HCT116 (cell line): ENCODE results near the gene ORC5. TPM values are rescaled to one million over a fixed set of nuclear protein-coding genes. Genes with fewer than 3 reads are reported as not detected.

Experiments used
- ATAC-seq: fragments of 200-7000 bp; cut with Tn5 transposase; 2 replicates; pipeline ENCODE4 v1.9.1; 2020; ENCODE audit warnings: mild to moderate bottlenecking, moderate library complexity
- BruUV-seq: library from RNA; stranded (reverse); fragments of 400-500 nt; replicated peaks from 2 replicates; lab custom pipeline; 2021; lab: Mats Ljungman, UMichigan
- CTCF ChIA-PET: fragments of 300-600 bp; sonication (Branson Sonifier 250); formaldehyde crosslinking; loops from one replicate; lab custom pipeline; 2021; ENCODE audit warnings: antibody characterized with exemption; lab: Charles Lee
- POLR2A ChIA-PET: fragments of 300-600, 350-600 bp; sonication (Branson Sonifier 250); formaldehyde crosslinking; loops from one replicate; lab custom pipeline; 2021; ENCODE audit warnings: antibody characterized with exemption; lab: Charles Lee
- RAD21 ChIA-PET, 2 experiments: fragments of 300-600 bp; sonication (Branson Sonifier 250); formaldehyde crosslinking; loops; one replicate each; lab custom pipeline; 2023; ENCODE audit warnings: low total read pairs in 2 of 2; ENCODE audit not compliant: uncharacterized antibody in 2 of 2, unreplicated experiment in 2 of 2, low non-redundant PET in 1 of 2; lab: Charles Lee
- DNase-seq: peaks from one replicate; pipeline ENCODE4 v3.0.0-alpha.2; 2010; ENCODE audit warnings: low read depth, low spot score
- H2AFZ ChIP-seq: fragments of 200-600 bp; shearing (Covaris generic), sonication (generic); 2 replicates; pipeline ENCODE4 v1.6.1; 2017; ENCODE audit warnings: low read depth, mixed run types, mixed read lengths, antibody characterized with exemption, low read length; ENCODE audit not compliant: poor library complexity, severe bottlenecking
- H3K27ac ChIP-seq: 2 replicates; pipeline ENCODE4 v1.5.1; 2012; ENCODE audit warnings: low read depth, low read length
- H3K27me3 ChIP-seq: fragments of 200-600 bp; sonication (generic); 2 replicates; pipeline ENCODE4 v1.6.1; 2016; ENCODE audit warnings: mixed run types, low read length, mixed read lengths; ENCODE audit not compliant: insufficient read depth
- H3K36me3 ChIP-seq, 2 experiments: fragments of 200-500 bp in 1 of 2; fragments of 200-600 bp in 1 of 2; sonication (Bioruptor generic) in 1 of 2; sonication (generic) in 1 of 2; 2 replicates each; pipeline versions ENCODE4 v1.5.1 to v1.6.1; 2014 to 2016; ENCODE audit warnings: low read length in 2 of 2, inconsistent platforms in 1 of 2, mixed read lengths in 1 of 2, mixed run types in 1 of 2; ENCODE audit not compliant: insufficient read depth in 2 of 2, control insufficient read depth in 1 of 2
- H3K4me1 ChIP-seq, 2 experiments: fragments of 200-600 bp in 1 of 2; sonication (generic) in 1 of 2; 2 replicates each; pipeline versions ENCODE4 v1.5.1 to v1.6.1; 2012 to 2017; ENCODE audit warnings: low read length in 2 of 2, inconsistent platforms in 1 of 2, mild to moderate bottlenecking in 1 of 2, mixed read lengths in 1 of 2, mixed run types in 1 of 2, moderate library complexity in 1 of 2; ENCODE audit not compliant: insufficient read depth in 2 of 2, control insufficient read depth in 1 of 2
- H3K4me2 ChIP-seq: fragments of 200-600 bp; sonication (generic); 2 replicates; pipeline ENCODE4 v1.6.1; 2017; ENCODE audit warnings: mixed run types, low read length, mixed read lengths
- H3K4me3 ChIP-seq, 2 experiments: fragments of 200-600 bp in 1 of 2; sonication (generic) in 1 of 2; replicated peaks in 1 of 2; 2 replicates each; pipeline ENCODE4 v1.5.1; 2011 to 2016; ENCODE audit warnings: low read length in 2 of 2, control low read depth in 1 of 2, low read depth in 1 of 2, mild to moderate bottlenecking in 1 of 2, mixed read lengths in 1 of 2, mixed run types in 1 of 2
- H3K79me2 ChIP-seq: fragments of 200-600 bp; sonication (generic); 2 replicates; pipeline ENCODE4 v1.6.1; 2017; ENCODE audit warnings: mild to moderate bottlenecking, mixed run types, low read length, moderate library complexity, mixed read lengths; ENCODE audit not compliant: insufficient read depth
- H3K9ac ChIP-seq: fragments of 200-600 bp; sonication (generic); 2 replicates; pipeline ENCODE4 v1.6.1; 2016; ENCODE audit warnings: low read length, mixed read lengths
- H3K9me2 ChIP-seq: fragments of 200-600 bp; sonication (generic), shearing (Covaris generic); 2 replicates; pipeline ENCODE4 v1.6.1; 2017; ENCODE audit warnings: mixed run types, mild to moderate bottlenecking, moderate library complexity; ENCODE audit not compliant: insufficient read depth
- H3K9me3 ChIP-seq, 2 experiments: fragments of 200-500 bp in 1 of 2; fragments of 200-600 bp in 1 of 2; sonication (Bioruptor generic) in 1 of 2; sonication (generic) in 1 of 2; 2 replicates each; pipeline ENCODE4 v1.6.1; 2014 to 2017; ENCODE audit warnings: low read length in 2 of 2, mixed read lengths in 2 of 2, inconsistent platforms in 1 of 2, low read depth in 1 of 2, mild to moderate bottlenecking in 1 of 2, mixed run types in 1 of 2, moderate library complexity in 1 of 2; ENCODE audit not compliant: control insufficient read depth in 1 of 2, insufficient read depth in 1 of 2
- H4K20me1 ChIP-seq: fragments of 200-600 bp; sonication (generic), shearing (Covaris generic); 2 replicates; pipeline ENCODE4 v1.6.1; 2017; ENCODE audit warnings: mixed run types, mild to moderate bottlenecking, moderate library complexity; ENCODE audit not compliant: insufficient read depth
- ATF3 ChIP-seq: IDR thresholded peaks from 2 replicates; pipeline ENCODE4 v1.6.1; 2012
- CBX3 ChIP-seq: IDR thresholded peaks from 2 replicates; pipeline ENCODE4 v1.6.1; 2012; ENCODE audit warnings: low read depth
- CEBPB ChIP-seq: IDR thresholded peaks from 2 replicates; pipeline ENCODE4 v1.6.1; 2012; ENCODE audit warnings: low read depth
- EGR1 ChIP-seq: IDR thresholded peaks from 2 replicates; pipeline ENCODE4 v1.6.1; 2012; ENCODE audit warnings: low read depth
- EZH2 ChIP-seq: fragments of 200-600 bp; sonication (generic); IDR thresholded peaks from 2 replicates; pipeline ENCODE4 v1.6.1; 2017; ENCODE audit warnings: antibody characterized with exemption, mixed run types
- JUND ChIP-seq: IDR thresholded peaks from 2 replicates; pipeline ENCODE4 v1.6.1; 2012
- MAX ChIP-seq: IDR thresholded peaks from 2 replicates; pipeline ENCODE4 v1.6.1; 2012
- POLR2A ChIP-seq: IDR thresholded peaks from 2 replicates; pipeline ENCODE4 v1.7.0; 2011; ENCODE audit warnings: borderline replicate concordance; ENCODE audit not compliant: insufficient read depth, insufficient read length; ENCODE audit errors: extremely low read depth
- POLR2AphosphoS5 ChIP-seq: IDR thresholded peaks from 2 replicates; pipeline ENCODE4 v1.6.1; 2011; ENCODE audit warnings: mild to moderate bottlenecking, low read depth, low read length, moderate library complexity
- RAD21 ChIP-seq: IDR thresholded peaks from 2 replicates; pipeline ENCODE4 v1.6.1; 2012; ENCODE audit warnings: low read depth, mild to moderate bottlenecking
- REST ChIP-seq: IDR thresholded peaks from 2 replicates; pipeline ENCODE4 v1.6.1; 2012; ENCODE audit warnings: low read depth
- SP1 ChIP-seq: IDR thresholded peaks from 2 replicates; pipeline ENCODE4 v1.6.1; 2012; ENCODE audit warnings: low read depth
- YY1 ChIP-seq: IDR thresholded peaks from 2 replicates; pipeline ENCODE4 v1.6.1; 2011; ENCODE audit warnings: low read length, low read depth, moderate library complexity, mild to moderate bottlenecking; ENCODE audit not compliant: insufficient replicate concordance; ENCODE audit errors: extremely low read depth
- ZFX ChIP-seq: fragments of 450-650 bp; IDR thresholded peaks from 2 replicates; pipeline ENCODE4 v1.6.1; 2017
- ZNF274 ChIP-seq: fragments of 200-500 bp; sonication (Bioruptor generic); IDR thresholded peaks from 2 replicates; pipeline ENCODE4 v1.6.1; 2014; ENCODE audit warnings: mild to moderate bottlenecking, low read depth, low read length, inconsistent platforms
- intact Hi-C: fragments of 100-400 bp; cut with micrococcal nuclease; formaldehyde crosslinking; loops from 2 replicates; pipeline ENCODE4 v1.10.0; 2022
- total RNA-seq: library from RNA; stranded (reverse); gene quantifications from one replicate; pipeline ENCODE4 v1.2.1, GENCODE V29; 2021; ENCODE audit not compliant: unreplicated experiment

Gene ORC5
- total RNA-seq, 1 experiment from 2014 or later: 30.2 TPM

GRCh38 chr7:104225451-104225850 is 17.6 kb upstream of the ORC5 start:
- Histone ChIP-seq H3K27ac (no peak overlapping the region), H3K4me3 (no peak overlapping the region), H3K9ac (no peak overlapping the region), H3K4me2 (no peak overlapping the region), H3K79me2 (no peaks in the 10 kb centered on the region), H3K9me3 (no peaks in the 10 kb centered on the region), H3K36me3 (no peaks in the 10 kb centered on the region), H3K9me2 (no peaks in the 10 kb centered on the region), H2AFZ (no peak overlapping the region), H3K4me1 (peaks cover 0 to 10% of the 10 kb centered on the region in 2 experiments; a peak in 2 of 4 replicates), H3K27me3 (no peaks in the 10 kb centered on the region), H4K20me1 (no peaks in the 10 kb centered on the region)
- no TSS peak for BruUV-seq
- ATAC-seq (no peak), DNase-seq (no peak)
- CTCF ChIA-PET: no interaction called here
- RAD21 ChIA-PET: no interaction called here
- TF ChIP-seq CBX3: no peak
- no peak for TF ChIP-seq SP1
- no peak for TF ChIP-seq EGR1
- TF ChIP-seq MAX: no peak
- TF ChIP-seq ZFX: no peak
- no peak for TF ChIP-seq ATF3
- intact Hi-C loops: no loop called here
- POLR2A ChIA-PET: no interaction called here

GRCh38 chr7:104217620-104218019 is 9.8 kb upstream of the ORC5 start:
- no peak for ATAC-seq
- no peak overlapping the region for H3K4me2 ChIP-seq
- H3K4me3 ChIP-seq: no peak overlapping the region
- H2AFZ ChIP-seq: no peak overlapping the region
- no peaks in the 10 kb centered on the region for H3K9me2 ChIP-seq
- no peak overlapping the region for H3K9ac ChIP-seq
- H3K9me3 ChIP-seq: no peaks in the 10 kb centered on the region
- intact Hi-C loops: no loop called here
- no peaks in the 10 kb centered on the region for H4K20me1 ChIP-seq
- H3K27ac ChIP-seq: no peak overlapping the region
- ChIA-PET POLR2A (no interaction called here), RAD21 (no interaction called here)
- H3K27me3 ChIP-seq: no peaks in the 10 kb centered on the region
- H3K4me1 ChIP-seq: no peaks in the 10 kb centered on the region
- BruUV-seq: no TSS peak
- H3K79me2 ChIP-seq: no peaks in the 10 kb centered on the region
- no peak for DNase-seq
- TF ChIP-seq CEBPB: no peak
- no peak for TF ChIP-seq EZH2
- no peak for TF ChIP-seq POLR2AphosphoS5
- TF ChIP-seq SP1: no peak
- TF ChIP-seq REST: no peak
- no peak for TF ChIP-seq POLR2A
- no peak for TF ChIP-seq RAD21
- TF ChIP-seq JUND: no peak
- no peak for TF ChIP-seq YY1
- TF ChIP-seq ZNF274: no peak
- TF ChIP-seq, all 23 proteins: peak for 0
- no peaks in the 10 kb centered on the region for H3K36me3 ChIP-seq
- CTCF ChIA-PET: no interaction called here
